GM19438 (cell line): ENCODE data around the gene CMIP.
A peak's percentile ranks its signal among the peaks of the same experiment; 100 is the strongest.
"Not testable (repeated sequence)": the region's sequence is repeated elsewhere in the genome, so short reads cannot be mapped to it uniquely, and the experiment has no call there.

Experiments used
- ATAC-seq: cut with Tn5 transposase; IDR thresholded peaks from one replicate; pipeline ENCODE4 v1.9.1; 2021; ENCODE audit warnings: low read depth; ENCODE audit not compliant: unreplicated experiment

CMIP gene

DNA sequence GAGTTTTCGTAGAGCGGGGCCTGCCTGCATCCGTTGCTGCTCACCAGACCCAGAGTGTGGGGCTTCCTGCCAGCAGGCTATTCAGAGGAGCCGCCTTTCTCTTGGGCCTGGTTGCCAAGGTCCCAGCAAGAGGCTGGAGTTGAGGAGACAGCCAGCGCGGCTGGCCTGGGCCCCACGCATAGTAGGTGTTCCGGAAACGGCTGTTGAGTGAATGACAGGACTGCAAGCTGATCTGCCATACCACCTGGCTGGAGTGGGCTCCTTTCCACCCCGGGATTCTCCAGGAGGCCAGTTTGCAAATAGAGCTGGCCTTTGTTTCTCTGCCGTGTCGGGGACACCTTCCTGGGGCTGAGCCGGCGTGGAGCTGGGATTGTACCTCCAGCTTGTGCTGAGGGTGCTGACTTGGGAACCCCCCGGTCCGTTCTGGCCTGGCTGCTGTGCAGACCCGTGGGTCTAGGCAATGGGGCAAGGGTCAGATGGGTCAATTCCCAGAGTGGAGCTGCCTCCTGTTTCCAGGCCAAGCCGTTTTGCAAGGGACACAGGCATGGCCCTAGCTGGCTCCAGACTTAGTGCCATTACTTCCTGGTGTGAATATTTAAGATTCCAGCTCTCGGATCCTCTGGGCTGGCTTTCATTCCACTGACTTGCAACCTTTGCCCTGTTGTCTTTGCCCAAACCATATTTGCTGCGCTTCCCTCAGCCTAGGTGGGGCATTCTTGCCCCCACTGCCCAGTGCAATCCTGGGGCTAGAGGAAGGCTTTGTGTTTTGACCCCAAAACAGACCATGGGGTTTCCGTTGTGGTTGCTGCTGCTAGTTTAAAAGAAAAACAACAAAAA is 68.8 kb downstream of the CMIP start:
- ATAC-seq, result peak; percentile 32

DNA sequence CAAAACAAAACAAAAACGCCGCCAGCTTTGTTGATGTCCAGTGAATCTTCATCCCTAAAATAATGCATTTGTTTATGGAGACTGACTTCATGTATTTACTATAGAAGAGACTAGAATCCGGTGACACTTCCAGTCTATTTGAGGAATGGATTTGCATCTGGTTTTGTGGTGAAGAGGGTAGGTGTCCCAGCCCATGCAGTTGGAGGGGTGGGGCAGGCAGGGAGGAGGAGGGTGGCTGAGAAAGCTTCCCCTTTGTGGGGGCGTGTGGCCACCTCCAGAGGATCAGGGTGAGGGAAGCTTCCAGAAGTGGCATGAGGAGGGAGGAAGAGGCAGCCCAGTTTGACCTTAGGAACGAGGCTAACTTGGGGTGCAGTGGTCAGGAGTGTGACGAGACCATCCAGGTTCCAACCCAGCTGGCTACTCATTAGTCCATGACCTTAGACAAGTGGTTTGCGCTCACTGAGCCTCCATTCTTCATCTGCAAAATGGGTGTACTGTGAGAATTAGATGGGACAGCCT is 69.5 kb downstream of the CMIP start:
- peak; percentile 62 for ATAC-seq

DNA sequence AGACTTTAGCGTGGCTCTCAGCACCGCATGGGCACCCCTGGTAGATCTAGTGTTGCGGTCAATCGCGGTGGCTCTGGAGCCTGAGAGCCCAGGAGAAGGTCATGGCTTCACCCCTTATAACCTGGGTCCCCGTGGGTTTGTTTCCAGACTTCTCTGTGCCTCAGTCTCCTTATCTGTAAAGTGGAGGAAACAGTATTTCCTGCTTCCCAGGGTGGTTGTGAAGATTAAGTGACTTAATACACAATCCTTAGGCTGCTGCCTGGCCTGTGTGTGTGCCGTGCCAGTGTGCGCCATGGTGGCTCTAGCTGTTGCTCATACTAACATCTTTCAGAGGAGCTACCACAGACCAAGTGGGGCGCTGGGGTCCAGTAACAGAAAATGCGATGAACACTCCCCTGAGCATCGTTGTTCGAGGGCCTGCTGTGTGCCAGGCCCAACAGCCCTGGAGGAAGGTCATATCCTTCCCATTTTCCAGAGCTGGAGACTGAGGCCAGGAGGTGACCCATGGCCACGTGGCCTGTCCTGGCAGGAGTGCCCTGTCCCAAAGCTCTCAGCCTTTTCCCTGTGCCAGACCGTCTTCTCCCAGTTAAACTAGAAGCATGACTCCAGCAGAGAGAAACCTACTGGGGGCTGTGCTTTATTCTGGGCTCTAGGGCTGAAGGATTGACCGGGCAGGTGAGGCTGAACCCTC is 70.1 kb downstream of the CMIP start:
- no peak for ATAC-seq

DNA sequence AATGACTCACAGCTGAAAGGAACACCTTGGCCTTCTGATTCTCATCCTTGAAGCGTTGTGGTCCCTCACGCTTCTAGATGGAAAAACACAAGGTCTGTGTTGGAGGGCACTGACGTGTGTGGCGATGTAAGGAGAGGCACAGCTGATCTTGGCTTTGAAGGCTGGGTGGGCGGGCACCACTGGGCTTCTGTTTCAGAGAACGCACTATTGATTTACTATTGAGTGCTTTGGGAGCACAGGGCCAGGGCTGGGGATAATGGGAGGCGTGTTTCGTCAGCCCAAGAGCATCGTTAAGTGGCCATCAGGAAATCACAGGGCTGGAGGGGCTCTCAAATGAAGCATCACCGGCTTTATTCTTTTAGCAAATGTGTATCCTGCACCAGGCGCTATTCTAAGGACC is 70.7 kb downstream of the CMIP start:
- no peak for ATAC-seq

DNA sequence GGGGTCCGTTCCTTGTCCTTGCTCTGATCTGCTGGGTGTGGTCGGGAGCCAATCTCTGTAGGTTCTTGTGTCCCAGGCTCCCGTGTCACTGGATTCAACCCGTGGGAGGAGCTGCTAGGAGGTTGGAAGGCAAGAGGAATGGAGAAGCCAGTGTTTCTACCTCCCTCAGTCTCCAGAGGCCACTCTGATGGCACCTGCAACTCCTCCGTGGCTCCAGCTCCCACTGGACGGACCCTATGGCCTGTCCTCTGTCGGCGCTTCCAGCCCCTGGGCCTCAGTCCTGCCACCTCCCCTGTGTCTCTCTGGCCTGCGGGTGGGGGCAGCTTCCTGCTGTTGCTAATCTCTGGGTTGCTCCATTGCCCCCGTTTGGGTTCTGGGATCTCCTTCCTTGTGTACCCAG is 71.1 kb downstream of the CMIP start:
- no peak for ATAC-seq

DNA sequence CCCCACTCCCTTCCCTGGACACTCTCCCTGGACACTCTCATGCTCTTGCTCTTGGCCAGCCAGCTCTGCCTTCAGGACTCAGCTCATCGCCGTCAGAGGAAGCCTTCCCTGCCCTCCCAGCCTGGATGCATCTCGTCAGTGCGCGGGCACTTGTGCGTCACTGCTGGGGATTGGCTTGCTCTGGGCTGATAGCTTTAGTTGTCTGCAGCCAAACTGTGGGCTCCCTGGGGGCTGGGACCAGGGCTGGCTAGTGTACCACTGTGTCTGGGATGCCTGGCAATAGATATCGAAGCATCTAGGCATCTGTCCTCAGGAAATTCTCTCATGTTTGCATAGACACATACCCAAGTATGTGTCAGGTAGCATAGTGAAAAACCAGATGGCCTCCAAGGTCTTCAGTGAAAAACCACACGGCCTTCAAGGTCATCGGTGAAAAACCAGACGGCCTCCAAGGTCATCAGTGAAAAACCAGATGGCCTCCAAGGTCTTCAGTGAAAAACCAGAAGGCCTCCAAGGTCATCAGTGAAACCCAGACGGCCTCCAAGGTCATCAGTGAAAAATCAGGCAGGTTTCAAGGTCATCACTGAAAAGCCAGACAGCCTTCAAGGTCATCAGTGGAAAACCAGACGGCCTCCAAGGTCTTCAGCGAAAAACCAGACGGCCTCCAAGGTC is 72.0 kb downstream of the CMIP start:
- no peak for ATAC-seq

DNA sequence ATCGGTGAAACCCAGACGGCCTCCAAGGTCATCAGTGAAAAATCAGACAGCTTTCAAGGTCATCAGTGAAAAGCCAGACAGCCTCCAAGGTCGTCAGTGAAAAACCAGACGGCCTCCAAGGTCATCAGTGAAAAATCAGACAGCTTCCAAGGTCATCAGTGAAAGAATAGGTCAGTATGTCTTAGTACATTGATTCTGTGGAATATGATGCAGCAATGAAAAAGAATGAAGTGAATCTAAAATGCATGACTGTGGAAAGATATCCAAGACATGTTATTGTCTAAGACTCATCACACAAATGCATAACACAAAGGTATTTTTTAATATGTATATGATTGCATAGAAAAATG is 72.5 kb downstream of the CMIP start:
- no peak for ATAC-seq

DNA sequence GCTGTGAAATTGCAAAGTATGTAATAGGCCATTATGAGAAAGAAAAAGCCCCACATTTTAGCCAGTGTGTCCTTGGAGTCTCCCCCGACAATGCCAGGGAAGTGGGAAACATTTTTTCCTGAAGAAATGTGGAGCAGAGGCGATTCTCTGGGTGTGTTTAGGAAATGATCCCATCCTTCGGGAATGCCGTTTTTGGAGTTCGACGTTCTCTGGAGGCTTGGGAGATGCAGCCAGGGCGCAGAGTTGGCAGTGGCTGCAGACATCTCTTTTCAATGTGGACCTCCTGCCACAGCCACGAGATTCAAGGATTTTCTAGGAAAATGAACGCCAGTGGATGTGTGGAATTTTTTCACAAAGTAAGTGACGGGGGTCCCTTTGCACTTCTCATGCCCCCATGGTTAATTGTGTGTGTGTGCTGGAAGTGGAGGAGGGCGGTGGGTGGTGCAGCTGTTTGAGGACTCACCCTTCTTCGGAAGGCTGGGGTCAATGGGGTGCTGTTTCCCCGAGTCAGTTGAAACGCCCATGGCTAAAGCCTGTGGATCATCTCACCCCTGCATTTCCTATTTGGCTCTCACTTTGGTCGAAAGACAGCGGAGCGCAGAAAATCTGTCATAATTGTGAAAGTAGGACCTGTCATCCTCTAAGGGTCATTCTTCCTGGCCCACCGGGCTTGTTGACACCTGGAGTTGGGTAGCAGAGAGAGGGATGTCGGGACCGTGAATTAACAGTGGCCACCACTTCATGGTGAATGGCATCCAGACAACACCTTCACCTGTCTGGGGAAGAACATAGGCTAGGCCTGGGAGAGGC is 73.2 kb downstream of the CMIP start:
- ATAC-seq, result no peak

DNA sequence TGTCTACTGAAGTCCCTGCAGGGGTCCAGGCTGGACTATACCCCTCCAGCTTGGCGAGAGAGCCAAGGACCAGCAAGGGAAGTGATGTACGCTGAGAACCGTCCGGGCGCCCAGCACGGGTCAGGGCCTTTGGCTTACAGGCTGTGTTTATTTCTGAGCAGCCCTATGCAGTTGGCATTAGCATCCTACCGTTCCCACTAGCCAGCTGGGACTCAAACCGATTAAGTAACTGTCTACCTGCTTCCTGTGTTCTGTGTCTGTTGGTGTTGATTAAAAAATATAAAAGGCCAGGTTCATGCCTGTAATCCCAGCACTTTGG is 73.8 kb downstream of the CMIP start:
- no peak for ATAC-seq

DNA sequence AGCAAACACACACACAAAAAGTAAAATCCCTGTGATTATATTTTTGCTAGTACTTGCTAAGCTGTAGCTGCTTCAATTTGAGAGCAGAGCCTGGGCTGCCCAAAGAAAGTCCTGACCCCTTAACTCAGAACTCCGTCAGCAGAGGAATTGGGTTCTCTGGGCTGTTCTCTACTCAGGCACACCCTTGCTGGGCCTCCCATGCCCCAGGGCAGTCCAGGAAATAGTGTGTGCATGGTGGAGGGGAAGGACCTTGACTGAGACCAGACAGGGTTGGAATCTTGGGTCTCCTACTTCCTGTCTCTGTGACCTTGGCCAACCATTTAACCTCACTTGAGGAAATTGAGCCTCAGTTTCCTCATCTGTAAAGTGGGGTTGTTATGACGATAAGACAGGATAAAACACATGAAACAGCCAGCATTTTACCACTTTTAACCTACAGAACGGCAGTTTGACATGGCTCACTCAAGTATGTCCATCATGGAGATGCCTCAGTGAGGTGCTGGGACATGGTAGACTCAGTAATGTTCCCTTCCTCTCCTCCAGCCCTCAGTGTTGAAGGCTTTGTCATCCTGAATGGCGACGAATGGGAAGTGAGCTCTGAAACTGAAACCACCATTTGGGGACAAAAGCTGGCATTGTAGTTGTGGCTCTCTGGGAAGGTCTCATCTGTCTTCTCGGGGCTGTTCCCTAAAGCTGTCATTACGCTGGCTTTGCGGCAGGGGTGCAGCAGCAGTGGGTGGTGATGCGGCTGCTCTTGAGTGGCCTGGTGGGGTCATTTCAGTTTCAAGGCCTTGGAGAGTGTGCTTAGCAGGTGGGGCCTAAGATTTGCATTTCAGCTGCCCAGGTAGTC is 74.9 kb downstream of the CMIP start:
- ATAC-seq, result no peak

DNA sequence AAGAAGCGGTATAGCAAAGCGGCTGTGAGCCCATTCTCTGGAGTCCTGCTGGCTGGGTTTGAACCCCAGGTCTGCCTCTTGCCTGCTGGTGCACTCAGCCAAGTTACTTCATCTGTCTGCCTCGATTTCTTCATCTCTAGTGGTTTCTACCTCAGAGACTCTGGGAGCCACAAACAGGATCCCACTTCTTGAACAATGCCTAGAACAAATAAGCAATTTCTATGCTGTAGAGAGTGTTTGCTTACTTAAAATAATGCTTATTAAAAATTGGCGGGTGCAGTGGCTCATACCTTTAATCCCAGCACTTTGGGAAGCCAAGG is 75.5 kb downstream of the CMIP start:
- ATAC-seq, result no peak

DNA sequence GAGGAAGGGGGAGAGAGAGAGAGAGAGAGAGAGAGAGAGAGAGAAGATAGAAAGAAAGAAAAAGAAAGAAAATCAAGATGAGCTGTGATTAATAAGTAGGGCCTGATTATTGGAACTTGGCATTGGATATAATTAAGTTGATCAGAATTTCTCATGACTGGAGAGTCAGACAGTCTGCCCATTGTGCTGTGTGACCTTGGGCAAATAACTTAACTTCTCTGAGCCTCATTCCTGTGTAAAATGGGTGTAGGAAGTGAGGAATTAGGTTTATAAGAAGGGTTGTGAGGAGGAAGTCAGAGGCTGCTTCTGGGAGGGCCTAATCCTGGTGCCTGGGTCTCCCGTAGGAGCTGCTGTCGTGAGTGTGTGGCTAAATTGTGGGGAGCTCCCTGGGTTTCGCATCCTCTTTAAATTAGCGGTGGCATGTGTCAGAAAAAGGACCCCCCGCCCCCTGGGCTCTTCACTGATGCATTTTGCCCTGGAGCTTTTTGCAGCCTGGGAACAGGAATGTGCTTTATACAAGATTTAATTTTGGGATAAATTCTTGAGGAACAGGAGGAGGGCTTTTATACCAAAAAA is 76.0 kb downstream of the CMIP start:
- no peak for ATAC-seq

DNA sequence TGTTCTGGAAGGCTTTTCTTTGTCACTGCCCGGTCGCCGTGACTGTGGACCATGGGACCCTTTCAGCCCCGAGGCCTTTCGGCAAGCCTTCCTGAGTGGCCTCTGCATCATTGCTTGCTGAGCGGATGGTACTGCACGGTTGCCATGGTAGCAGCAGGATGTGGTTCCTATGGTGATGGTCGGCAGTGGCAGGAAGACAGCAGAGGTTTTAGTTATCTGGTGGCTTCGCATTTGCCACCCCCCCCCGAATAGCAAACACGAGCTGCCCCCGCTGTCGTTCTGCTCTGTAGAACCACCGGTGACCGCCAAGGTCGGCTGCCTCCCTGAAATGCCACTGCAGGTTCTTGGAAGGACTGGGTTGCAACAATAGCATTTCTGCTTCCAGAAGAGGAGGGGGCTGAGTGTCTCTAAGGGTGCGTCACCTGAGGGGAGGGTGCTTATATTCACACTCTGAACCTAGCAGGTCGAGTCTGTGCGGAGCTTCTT is 76.6 kb downstream of the CMIP start:
- peak; percentile 78 for ATAC-seq

DNA sequence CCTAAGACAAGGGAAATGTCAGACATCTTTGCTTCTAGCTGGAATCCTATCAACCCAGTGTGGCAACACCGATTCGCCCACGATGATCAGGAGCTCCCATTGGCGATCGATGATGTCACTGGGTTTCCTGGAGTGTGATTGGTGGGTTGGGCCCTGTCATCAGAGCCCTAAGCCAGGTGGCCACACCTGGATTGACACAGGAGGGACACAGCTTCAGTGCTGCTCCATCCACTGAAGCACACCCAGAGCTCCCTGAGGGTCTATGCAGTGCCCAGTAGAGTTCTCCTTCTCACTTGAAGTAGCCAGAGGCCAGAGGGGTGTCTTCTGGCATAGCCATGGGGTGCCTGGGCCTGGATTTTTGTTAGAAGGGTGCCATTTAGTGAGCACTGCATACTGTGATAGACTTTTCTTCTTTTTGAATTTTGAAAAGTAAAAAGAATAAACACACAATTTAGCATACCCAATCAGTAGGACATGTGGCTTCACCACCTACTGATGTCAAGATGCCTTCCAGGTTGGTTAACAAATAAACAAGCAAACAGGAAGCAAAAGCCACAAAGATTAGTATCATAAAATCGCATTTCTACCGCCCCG is 77.6 kb downstream of the CMIP start:
- no peak for ATAC-seq

DNA sequence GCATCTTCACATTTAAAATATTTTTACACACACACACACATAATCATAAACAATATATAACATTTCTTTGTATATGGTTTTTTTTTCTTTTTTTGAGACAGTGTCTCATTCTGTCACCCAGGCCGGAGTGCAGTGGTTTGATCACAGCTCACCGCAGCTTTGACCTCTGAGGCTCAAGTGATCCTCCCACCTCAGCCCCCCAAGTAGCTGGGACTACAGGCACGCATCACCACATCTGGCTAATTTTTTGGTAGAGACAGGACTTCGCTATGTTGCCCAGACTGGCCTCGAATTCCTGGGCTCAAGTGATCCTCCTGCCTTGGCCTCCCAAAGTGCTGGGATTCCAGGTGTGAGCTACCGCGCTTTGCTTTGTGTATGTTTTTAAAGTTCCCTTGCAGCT is 78.2 kb downstream of the CMIP start:
- not testable (repeated sequence) for ATAC-seq

DNA sequence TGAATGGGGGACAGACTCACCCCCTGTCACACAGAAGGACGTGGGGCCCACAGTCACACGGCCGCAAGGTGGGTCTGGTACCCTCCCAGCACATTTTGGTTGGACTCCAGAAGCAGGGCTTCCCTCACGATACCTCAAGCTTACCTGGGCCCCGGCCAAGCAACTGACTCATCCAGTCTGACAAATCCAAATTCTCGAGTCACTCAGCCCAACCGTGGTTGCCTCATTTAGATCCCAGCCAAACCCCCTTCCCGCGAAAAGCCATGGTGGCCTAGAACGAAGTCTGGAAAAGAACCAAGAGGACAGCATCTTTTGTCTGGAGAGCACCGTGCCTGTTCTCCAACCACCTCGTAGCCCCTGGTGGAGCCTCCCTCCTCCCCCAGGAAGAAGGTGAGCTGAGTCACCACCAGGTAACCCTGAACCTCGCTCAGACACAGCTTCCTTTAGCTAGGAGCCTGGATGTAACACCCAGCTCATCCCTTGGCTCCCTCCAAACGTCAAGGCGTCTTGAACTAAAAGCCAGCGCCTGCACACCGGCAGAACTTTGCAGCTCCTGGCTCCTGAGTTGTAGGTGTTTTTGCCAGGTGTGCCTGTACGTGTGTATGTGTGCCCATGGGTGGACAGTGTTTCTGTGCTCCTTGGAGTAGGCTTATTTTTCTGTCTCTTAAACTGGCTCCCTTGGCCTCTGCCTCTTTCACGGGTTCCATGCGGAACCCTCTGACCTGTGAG is 78.9 kb downstream of the CMIP start:
- no peak for ATAC-seq

DNA sequence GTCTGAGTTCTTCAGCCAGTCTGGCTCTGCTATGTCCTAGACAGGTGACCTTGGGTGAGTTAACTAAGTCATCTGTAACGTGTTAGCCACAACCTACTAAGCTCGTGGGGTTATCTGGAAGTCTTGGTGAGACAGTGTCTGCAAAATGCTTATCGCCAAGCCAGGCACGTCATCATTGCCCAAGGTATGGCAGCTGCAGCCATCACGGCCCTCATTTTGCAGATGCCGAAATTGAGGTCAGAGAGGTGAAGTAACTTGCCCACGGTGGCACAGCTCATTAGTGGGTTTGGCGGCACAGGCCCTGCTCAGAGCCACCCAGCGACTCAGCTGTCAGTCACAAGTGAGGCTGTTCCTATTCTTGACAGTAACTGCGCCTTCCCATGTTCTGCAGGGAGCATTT is 79.8 kb downstream of the CMIP start:
- no peak for ATAC-seq

DNA sequence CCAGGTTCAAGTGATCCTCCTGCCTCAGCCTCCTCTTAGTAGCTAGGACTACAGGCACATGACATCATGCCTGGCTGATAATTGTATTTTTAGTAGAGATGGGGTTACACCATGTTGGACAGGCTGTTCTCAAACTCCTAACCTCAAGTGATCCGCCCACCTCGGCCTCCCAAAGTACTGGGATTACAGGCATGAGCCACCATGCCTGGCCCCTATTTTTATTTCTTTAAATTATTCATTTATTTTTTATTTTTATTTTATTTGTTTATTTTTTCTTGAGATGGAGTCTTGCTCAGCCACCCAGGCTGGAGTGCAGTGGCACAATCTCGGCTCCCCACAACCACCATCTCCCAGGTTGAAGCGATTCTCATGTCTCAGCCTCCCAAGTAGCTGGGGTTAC is 80.3 kb downstream of the CMIP start:
- ATAC-seq, result not testable (repeated sequence)

DNA sequence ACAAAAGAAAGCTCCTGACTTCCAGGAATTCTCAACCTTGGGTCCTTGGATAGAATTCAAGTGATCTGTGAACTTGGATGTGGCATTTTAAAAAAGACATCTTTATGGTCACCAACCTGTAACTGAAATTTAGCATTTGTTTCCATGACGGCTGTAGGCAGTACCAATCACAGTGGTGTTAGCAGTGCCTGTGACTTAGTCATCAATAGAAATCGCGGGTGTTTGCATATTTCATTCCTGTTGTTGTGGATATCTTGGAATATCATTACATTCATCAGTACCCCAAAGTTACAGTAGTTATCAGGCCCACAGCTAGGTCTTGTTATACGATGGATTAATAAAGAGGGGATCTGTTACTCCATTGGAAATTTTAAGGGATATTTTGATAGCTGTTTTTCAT is 81.6 kb downstream of the CMIP start:
- no peak for ATAC-seq
